Erythroblast (primary cell): Measurements from ENCODE around the gene KIAA1191.

Experiments
- GATA1 ChIP-seq: IDR thresholded peaks from 2 replicates; pipeline ENCODE4 v1.6.1; 2011; ENCODE audit warnings: low read depth, mild to moderate bottlenecking, control low read depth, low read length, moderate library complexity
- POLR2A ChIP-seq: IDR thresholded peaks from 2 replicates; pipeline ENCODE4 v1.6.1; 2011; ENCODE audit warnings: mild to moderate bottlenecking, low read length

DNA sequence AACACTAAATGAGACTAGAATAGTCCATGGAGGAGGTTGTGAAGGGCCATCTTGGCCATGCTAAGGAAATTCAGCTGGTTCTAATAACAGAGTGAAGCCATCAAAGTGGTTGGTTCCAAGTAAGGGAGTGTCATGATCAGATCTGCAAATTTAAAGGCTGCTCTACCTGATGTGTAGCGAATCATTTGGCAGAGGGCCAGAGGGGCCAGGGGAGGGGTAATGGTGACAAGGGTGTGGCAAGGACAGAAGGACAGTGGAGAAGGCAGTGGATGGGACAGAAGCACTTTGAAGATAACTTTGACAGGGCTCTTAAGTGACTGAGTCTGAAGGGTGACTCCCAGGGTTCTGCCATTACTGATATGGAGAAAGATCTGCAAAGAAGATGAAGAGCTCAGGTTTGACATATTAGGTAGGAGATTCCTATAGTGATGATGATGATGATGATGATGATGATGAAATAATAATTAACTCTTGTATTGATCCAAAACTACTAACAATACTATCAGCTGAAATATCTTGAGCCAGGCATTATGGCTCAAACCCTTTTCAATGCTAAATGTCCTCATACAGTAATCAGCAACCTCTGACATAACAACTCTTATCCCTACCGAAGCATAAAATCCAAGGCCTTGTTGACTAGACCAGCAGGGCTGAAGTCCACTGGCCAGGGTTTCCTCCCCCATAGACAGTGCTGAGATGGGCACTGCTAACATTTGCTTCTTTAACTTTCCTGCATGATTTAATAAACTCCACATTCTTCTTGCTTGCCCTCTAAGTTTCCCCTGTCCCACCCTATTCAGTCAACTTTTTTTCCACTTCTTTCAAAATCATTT lies 20.0 kb downstream of the KIAA1191 start:
- TF ChIP-seq POLR2A (no peak), GATA1 (no peak)
